Muscle layer of colon (tissue), 2 donors: ENCODE results near the gene RGSL1.

ENCODE experiments used
- H3K27ac ChIP-seq: one replicate; pipeline ENCODE4 v1.7.0; 2013; ENCODE audit warnings: low read depth, mild to moderate bottlenecking, low read length, moderate library complexity
- H3K27me3 ChIP-seq, 2 donors: one replicate each; pipeline ENCODE4 v1.7.0; 2013; ENCODE audit warnings: low read length in 2 of 2, mild to moderate bottlenecking in 2 of 2; ENCODE audit not compliant: insufficient read depth in 2 of 2, control insufficient read depth in 1 of 2
- H3K36me3 ChIP-seq: one replicate; pipeline ENCODE4 v1.7.0; 2013; ENCODE audit warnings: mild to moderate bottlenecking, low read length; ENCODE audit not compliant: insufficient read depth
- H3K4me1 ChIP-seq: one replicate; pipeline ENCODE4 v1.7.0; 2013; ENCODE audit warnings: mild to moderate bottlenecking, low read length; ENCODE audit not compliant: insufficient read depth
- H3K4me3 ChIP-seq, 2 donors: one replicate each; pipeline ENCODE4 v1.7.0; 2013; ENCODE audit warnings: low read length in 2 of 2, low read depth in 1 of 2, mild to moderate bottlenecking in 1 of 2, moderate library complexity in 1 of 2
- H3K9ac ChIP-seq: one replicate; pipeline ENCODE4 v1.7.0; 2013; ENCODE audit warnings: low read length
- H3K9me3 ChIP-seq: one replicate; pipeline ENCODE4 v1.7.0; 2013; ENCODE audit warnings: mild to moderate bottlenecking, low read length
- donor health status: abdominal sarcoma.
- donor health status: Adenocarcinoma of cecum.

Gene RGSL1

DNA sequence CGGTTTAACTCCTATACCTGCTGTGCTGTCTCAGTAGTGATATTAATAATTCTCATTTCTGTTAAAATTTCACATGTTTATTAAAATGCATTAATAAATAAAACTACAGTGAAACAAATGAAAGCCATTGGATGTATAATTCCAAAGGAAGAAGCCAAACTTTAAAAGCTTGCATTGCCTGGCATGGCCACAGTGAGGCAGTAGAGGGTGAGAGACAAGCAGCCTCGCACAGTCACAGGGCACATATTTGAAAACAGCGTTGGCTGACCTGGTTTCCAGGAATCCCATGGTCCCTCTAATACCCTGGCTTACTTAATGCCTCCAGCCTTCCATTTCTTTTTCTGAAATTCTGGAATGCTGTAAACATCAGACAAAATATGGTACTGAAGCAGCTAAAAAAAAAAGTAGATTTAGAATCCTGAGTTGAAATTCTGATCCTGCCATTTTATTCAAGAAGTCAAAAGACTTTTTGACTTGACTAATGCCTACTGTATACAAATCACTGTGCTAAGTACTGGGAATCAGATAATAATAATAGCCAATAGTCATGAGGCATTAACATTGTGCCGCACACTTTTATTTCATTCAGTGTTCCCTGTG, 145.8 kb downstream of the RGSL1 start:
- H3K27me3 ChIP-seq: no peaks in the 10 kb centered on the region
- H3K4me1 ChIP-seq: no peaks in the 10 kb centered on the region
- H3K27ac ChIP-seq: no peak overlapping the region
- H3K36me3 ChIP-seq: no peaks in the 10 kb centered on the region
- no peak overlapping the region for H3K4me3 ChIP-seq
- H3K9me3 ChIP-seq: no peaks in the 10 kb centered on the region
- no peak overlapping the region for H3K9ac ChIP-seq

GRCh38 chr1:182596934-182597333, 147.0 kb downstream of the RGSL1 start:
- Histone ChIP-seq H3K4me3 (no peak overlapping the region), H3K9ac (no peak overlapping the region), H3K9me3 (no peaks in the 10 kb centered on the region), H3K4me1 (peaks cover 10% of the 10 kb centered on the region), H3K27me3 (no peaks in the 10 kb centered on the region), H3K36me3 (no peaks in the 10 kb centered on the region), H3K27ac (no peak overlapping the region)

GRCh38 chr1:182598296-182598695, 148.3 kb downstream of the RGSL1 start:
- H3K9ac ChIP-seq: no peak overlapping the region
- no peaks in the 10 kb centered on the region for H3K9me3 ChIP-seq
- H3K4me1 ChIP-seq: peaks cover 10% of the 10 kb centered on the region
- H3K4me3 ChIP-seq: no peak overlapping the region
- H3K27ac ChIP-seq: no peak overlapping the region
- H3K27me3 ChIP-seq: no peaks in the 10 kb centered on the region
- H3K36me3 ChIP-seq: no peaks in the 10 kb centered on the region

DNA sequence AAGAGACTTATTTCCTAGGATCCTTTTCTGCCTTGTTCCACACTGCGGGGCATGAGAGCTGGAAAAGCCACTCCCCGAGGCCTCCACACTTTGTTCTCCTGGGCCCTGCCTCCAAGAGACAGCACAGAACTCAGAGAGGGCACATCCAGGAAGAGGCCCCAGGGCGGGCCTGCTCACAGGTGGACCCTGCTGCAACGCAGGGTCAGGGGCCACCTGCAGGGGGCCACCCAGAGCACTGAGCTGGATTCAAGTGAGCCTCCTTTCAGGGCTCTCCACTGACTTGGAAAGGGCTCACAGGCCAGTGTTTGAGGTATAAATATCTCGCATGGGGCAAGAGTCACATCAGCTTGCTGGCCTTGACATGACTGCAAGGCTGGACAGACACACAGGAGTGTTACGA, 149.4 kb downstream of the RGSL1 start:
- Histone ChIP-seq H3K9ac (no peak overlapping the region), H3K9me3 (no peaks in the 10 kb centered on the region), H3K27me3 (no peaks in the 10 kb centered on the region), H3K4me1 (peaks cover 18% of the 10 kb centered on the region), H3K4me3 (no peak overlapping the region), H3K27ac (no peak overlapping the region), H3K36me3 (no peaks in the 10 kb centered on the region)

DNA sequence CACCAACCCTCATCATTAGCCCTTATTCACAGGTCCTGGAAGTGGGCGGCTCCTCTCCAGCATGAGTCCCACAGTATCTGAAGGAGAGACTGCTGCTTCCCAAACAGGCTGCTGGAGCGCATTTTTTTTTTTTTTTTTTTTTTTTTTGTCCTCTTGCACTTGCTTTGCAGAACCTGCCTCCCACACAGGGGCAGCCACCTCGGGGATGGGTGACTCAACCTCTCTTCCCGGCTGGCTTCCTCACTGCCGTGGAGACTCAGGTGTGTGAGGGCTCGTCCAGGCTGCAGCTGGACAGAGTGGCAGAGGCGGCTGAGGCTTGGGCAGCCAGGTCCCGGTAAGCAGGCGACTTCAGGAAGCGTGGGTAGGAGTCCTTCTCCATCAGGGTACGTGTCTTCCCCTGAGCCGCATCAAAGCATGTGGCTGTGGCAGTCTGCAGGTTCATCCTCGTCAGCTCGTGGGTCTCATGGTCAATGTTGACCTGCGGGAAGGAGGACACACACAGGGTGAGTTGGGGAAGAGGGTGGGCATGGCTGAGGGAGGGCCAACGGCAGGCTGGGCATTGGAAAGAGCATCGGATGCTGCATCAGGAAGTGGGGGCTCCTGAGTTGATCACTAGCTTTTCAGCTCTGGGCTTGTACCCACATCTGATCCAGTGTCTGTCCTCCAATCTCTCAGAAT, 150.2 kb downstream of the RGSL1 start:
- H3K27me3 ChIP-seq: no peaks in the 10 kb centered on the region
- H3K27ac ChIP-seq: no peak overlapping the region
- no peak overlapping the region for H3K9ac ChIP-seq
- H3K36me3 ChIP-seq: no peaks in the 10 kb centered on the region
- H3K4me1 ChIP-seq: peaks cover 23% of the 10 kb centered on the region
- no peaks in the 10 kb centered on the region for H3K9me3 ChIP-seq
- H3K4me3 ChIP-seq: no peak overlapping the region

GRCh38 chr1:182600745-182601415, 150.9 kb downstream of the RGSL1 start:
- Histone ChIP-seq H3K36me3 (no peaks in the 10 kb centered on the region), H3K27me3 (no peaks in the 10 kb centered on the region), H3K4me3 (no peak overlapping the region), H3K4me1 (peaks cover 23% of the 10 kb centered on the region), H3K27ac (no peak overlapping the region), H3K9me3 (no peaks in the 10 kb centered on the region), H3K9ac (no peak overlapping the region)

DNA sequence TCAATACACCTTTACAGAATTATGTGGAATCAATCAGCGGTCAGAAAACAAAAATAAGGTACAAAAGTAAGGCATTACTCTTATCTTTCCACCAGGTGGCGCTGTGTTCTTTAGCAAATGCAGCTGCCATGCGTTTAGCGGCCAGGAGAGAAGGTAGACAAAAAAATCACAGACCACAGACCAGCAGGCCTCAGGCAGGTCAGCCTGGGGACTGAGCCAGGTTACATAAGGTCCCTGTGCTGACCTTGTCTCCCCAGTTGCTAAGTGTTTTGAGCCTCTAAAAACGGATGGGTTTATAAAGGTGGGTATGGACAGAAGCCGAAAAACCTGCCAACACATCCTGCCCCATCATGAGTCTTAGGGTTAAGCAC, 151.5 kb downstream of the RGSL1 start:
- Histone ChIP-seq H3K27ac (no peak overlapping the region), H3K36me3 (no peaks in the 10 kb centered on the region), H3K4me1 (peaks cover 23% of the 10 kb centered on the region), H3K9me3 (no peaks in the 10 kb centered on the region), H3K27me3 (no peaks in the 10 kb centered on the region), H3K9ac (peak overlapping the region; percentile 8), H3K4me3 (peak overlapping the region in 1 of 2 donors; percentile 10)

- Histone ChIP-seq H3K27ac (no peak overlapping the region), H3K4me1 (peaks cover 23% of the 10 kb centered on the region), H3K4me3 (peak overlapping the region in 1 of 2 donors; percentile 10)
Measured at GRCh38 chr1:182601913-182602312, 152.0 kb downstream of the RGSL1 start.

DNA sequence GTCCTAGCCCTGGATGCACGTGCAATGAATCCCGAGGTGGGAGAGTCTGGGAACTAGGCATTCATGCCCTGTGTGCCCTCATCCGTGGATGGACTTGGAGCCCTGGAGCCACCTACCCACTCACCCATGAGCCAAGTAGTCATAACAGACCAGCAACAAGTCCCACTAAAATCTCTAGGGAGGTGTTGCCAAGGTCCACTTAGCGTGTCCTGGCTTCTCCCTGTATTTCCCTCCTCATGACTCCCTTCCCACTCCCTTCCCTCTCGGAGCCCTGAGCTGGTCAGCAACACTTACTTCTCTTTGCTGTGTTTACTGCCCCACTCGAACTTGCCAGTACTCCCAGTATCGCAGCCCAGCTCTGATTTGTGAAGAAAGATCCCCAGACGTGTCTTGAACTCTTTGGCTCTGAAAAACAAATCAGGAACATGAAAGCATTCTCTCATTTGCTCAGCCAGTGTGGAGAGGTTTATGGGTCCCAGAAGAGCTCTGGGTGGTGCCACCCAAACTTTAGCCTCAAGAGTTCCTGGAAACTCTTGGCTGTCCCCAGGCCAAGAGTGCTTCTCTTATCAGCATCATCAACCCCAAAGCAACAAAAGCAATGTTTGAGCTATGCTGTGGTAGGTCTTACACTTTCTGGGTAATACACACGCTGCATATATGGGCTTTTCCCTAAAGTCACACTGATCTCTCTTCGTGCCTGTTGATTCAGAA, 153.1 kb downstream of the RGSL1 start:
- peak overlapping the region; percentile 3 for H3K9ac ChIP-seq
- H3K36me3 ChIP-seq: no peaks in the 10 kb centered on the region
- no peaks in the 10 kb centered on the region for H3K9me3 ChIP-seq
- no peak overlapping the region for H3K27ac ChIP-seq
- no peaks in the 10 kb centered on the region for H3K27me3 ChIP-seq
- peaks cover 23% of the 10 kb centered on the region for H3K4me1 ChIP-seq
- peak overlapping the region in 1 of 2 donors; percentile 63 for H3K4me3 ChIP-seq

More at GRCh38 chr1:182601913-182602312, 152.0 kb downstream of the RGSL1 start:
- Histone ChIP-seq H3K36me3 (no peaks in the 10 kb centered on the region), H3K27me3 (no peaks in the 10 kb centered on the region), H3K9me3 (no peaks in the 10 kb centered on the region), H3K9ac (peak overlapping the region; percentile 8)

DNA sequence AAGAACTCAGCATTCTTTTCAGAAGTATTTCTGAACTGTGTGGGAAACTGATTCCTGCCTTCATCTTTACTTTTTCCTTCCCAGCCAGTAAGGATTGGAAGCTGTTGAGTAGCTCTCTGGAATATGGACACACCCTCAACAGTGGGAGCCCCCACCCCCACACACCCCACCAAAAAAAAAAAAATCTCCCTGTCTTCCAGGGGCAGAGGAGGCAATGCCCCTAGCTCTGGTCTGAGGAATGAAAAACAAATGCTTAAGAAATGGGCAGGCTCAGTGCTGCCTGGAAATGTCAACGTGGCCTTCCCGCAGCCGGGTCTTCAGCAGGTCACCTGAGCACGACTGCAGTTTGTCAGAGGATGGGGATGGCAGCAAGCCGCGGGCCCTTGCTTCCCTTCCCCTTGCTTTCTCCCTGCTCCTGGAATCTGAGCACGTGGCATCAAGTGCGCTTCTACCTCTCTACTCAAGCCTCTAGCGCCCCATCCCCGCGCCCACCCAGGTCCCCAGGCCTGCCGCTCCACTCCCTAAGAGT, 153.8 kb downstream of the RGSL1 start:
- no peaks in the 10 kb centered on the region for H3K9me3 ChIP-seq
- H3K36me3 ChIP-seq: no peaks in the 10 kb centered on the region
- H3K4me3 ChIP-seq: peak overlapping the region; percentile 63 to 70
- peak overlapping the region; percentile 63 for H3K27ac ChIP-seq
- no peak overlapping the region for H3K9ac ChIP-seq
- H3K27me3 ChIP-seq: no peaks in the 10 kb centered on the region
- peaks cover 23% of the 10 kb centered on the region for H3K4me1 ChIP-seq
